Naive thymus-derived CD4-positive, alpha-beta T cell (primary cell): ENCODE results near the gene P2RX7. TPM values are rescaled to one million over a fixed set of nuclear protein-coding genes. Genes with fewer than 3 reads are reported as not detected.

Source experiments
- ATAC-seq: fragments of 150-1000 bp; cut with Tn5 transposase; 2 replicates; pipeline ENCODE4 v1.10.0; 2021; ENCODE audit warnings: mild to moderate bottlenecking, moderate library complexity
- CTCF ChIA-PET: fragments of 350-600 bp; sonication (Branson Sonifier 250); formaldehyde crosslinking; loops from one replicate; lab custom pipeline; 2021; ENCODE audit warnings: antibody characterized with exemption; lab: Charles Lee
- POLR2A ChIA-PET: fragments of 350-600 bp; sonication (Branson Sonifier 250); formaldehyde crosslinking; loops from one replicate; lab custom pipeline; 2021; ENCODE audit warnings: antibody characterized with exemption, inconsistent platforms; lab: Charles Lee
- DNase-seq, 9 donors: peaks; one replicate each; pipeline versions ENCODE4 v3.0.0 to v3.0.0-alpha.2; 2020 to 2022; ENCODE audit warnings: mixed read lengths in 1 of 9
- H3K27ac ChIP-seq: one replicate; pipeline ENCODE4 v1.7.0; 2013; ENCODE audit warnings: mild to moderate bottlenecking, low read depth, low read length, moderate library complexity
- H3K27me3 ChIP-seq, 2 donors: one replicate each; pipeline ENCODE4 v1.7.0; 2013; ENCODE audit warnings: low read length in 2 of 2, mild to moderate bottlenecking in 2 of 2, moderate library complexity in 2 of 2; ENCODE audit not compliant: control insufficient read depth in 2 of 2, insufficient read depth in 2 of 2
- H3K36me3 ChIP-seq, 3 experiments: 1 replicate in 2 of 3; 2 replicates in 1 of 3; pipeline ENCODE4 v1.7.0; 2013; ENCODE audit warnings: low read length in 3 of 3, mild to moderate bottlenecking in 3 of 3, moderate library complexity in 1 of 3; ENCODE audit not compliant: insufficient read depth in 3 of 3, control insufficient read depth in 2 of 3
- H3K4me1 ChIP-seq, 2 donors: one replicate each; pipeline ENCODE4 v1.7.0; 2013; ENCODE audit warnings: low read length in 2 of 2, mild to moderate bottlenecking in 2 of 2, moderate library complexity in 1 of 2; ENCODE audit not compliant: control insufficient read depth in 2 of 2, insufficient read depth in 2 of 2
- H3K4me3 ChIP-seq: 2 replicates; pipeline ENCODE4 v1.7.0; 2013; ENCODE audit warnings: mild to moderate bottlenecking, low read length
- H3K9me3 ChIP-seq, 3 experiments: 1 replicate in 2 of 3; 2 replicates in 1 of 3; pipeline ENCODE4 v1.7.0; 2013; ENCODE audit warnings: low read length in 3 of 3; ENCODE audit not compliant: control insufficient read depth in 2 of 3
- H3K27ac Mint-ChIP-seq, 9 donors: one replicate each; pipeline ENCODE4 v1.8.0; 2020 to 2022; ENCODE audit warnings: mixed read lengths in 9 of 9, mild to moderate bottlenecking in 8 of 9, moderate library complexity in 5 of 9, inconsistent platforms in 2 of 9
- H3K27me3 Mint-ChIP-seq, 5 donors: one replicate each; pipeline ENCODE4 v1.8.0; 2021 to 2022; ENCODE audit warnings: mixed read lengths in 5 of 5, mild to moderate bottlenecking in 1 of 5
- H3K36me3 Mint-ChIP-seq, 5 donors: one replicate each; pipeline ENCODE4 v1.8.0; 2020 to 2022; ENCODE audit warnings: mixed read lengths in 5 of 5, mild to moderate bottlenecking in 3 of 5, inconsistent platforms in 1 of 5
- H3K4me1 Mint-ChIP-seq, 7 donors: one replicate each; pipeline ENCODE4 v1.8.0; 2020 to 2022; ENCODE audit warnings: mixed read lengths in 7 of 7, mild to moderate bottlenecking in 3 of 7, inconsistent platforms in 1 of 7
- H3K4me3 Mint-ChIP-seq, 10 donors: one replicate each; pipeline ENCODE4 v1.8.0; 2020 to 2022; ENCODE audit warnings: mild to moderate bottlenecking in 10 of 10, mixed read lengths in 10 of 10, moderate library complexity in 6 of 10, inconsistent platforms in 2 of 10
- H3K9me3 Mint-ChIP-seq, 11 donors: one replicate each; pipeline ENCODE4 v1.8.0; 2020 to 2022; ENCODE audit warnings: mixed read lengths in 11 of 11, mild to moderate bottlenecking in 4 of 11, inconsistent platforms in 1 of 11, moderate library complexity in 1 of 11
- intact Hi-C, 2 donors: fragments of 100-400 bp; cut with micrococcal nuclease; formaldehyde crosslinking; loops; one replicate each; pipeline ENCODE4 v1.15.1; 2023
- polyA plus RNA-seq, 2 donors: library from polyadenylated mRNA; unstranded; fragments of 300-500 nt; fragmentation: Illumina TruSeq; gene quantifications; one replicate each; pipeline ENCODE4 v1.2.3, GENCODE V29; 2021
- total RNA-seq, 6 experiments: library from RNA in 5 of 6; stranded (reverse) in 5 of 6; gene quantifications; 1 replicate in 5 of 6; 2 replicates in 1 of 6; pipeline ENCODE4 v1.2.3 and lab custom pipeline; 2021 to 2026

The P2RX7 gene
- 10 to 100 TPM in 1 of 5 experiments, 1 to 10 TPM in 4; 4.1 to 14.7 (median 6.3) TPM for total RNA-seq
- polyA plus RNA-seq, result 1 to 10 TPM; 2.0 to 5.1 TPM
- total RNA-seq (lab: John Stamatoyannopoulos, UW), result 7.1 reads per million, percentile 30 among the genes with 10 or more reads in this experiment

- Mint-ChIP-seq H3K4me3 (peak within 1 kb of the TSS; percentile 89 to 94 (median 90)), H3K36me3 (peaks cover 0 to 23% (median 0%) of the 10 kb centered on the region in 5 donors), H3K4me1 (peaks cover 47 to 73% (median 67%) of the 10 kb centered on the region in 7 donors), H3K27me3 (no peaks in the 10 kb centered on the region), H3K9me3 (peaks cover 0 to 5% (median 0%) of the 10 kb centered on the region in 11 donors), H3K27ac (peak within 1 kb of the TSS; percentile 19 to 93 (median 89))
- ChIA-PET CTCF (interaction anchor here (0.6 to 1.0 kb wide), 3 partner anchors 24 to 98 kb away, joined by 3 read pairs; no protein-coding TSS in a partner anchor), POLR2A (interaction anchor here (0.6 to 1.0 kb wide), 4 partner anchors 32 to 157 kb away, joined by 3 to 4 read pairs (median 4); no protein-coding TSS in a partner anchor)
- Histone ChIP-seq H3K4me3 (peak within 1 kb of the TSS; percentile 82), H3K27ac (peak within 1 kb of the TSS; percentile 50), H3K36me3 (no peaks in the 10 kb centered on the region), H3K27me3 (no peaks in the 10 kb centered on the region), H3K4me1 (peaks cover 32 to 42% of the 10 kb centered on the region in 2 donors), H3K9me3 (no peaks in the 10 kb centered on the region)
- DNase-seq (peak; percentile 25 to 46 (median 41)), ATAC-seq (peak; percentile 26)
- intact Hi-C loops, result loop anchor here in 1 of 2 donors (1.0 kb wide), 1 partner anchor 90 kb away; no protein-coding TSS in a partner anchor
Observed at GRCh38 chr12:121132601-121133481, at the start of gene P2RX7. Gene P2RX7, plus strand, starts transcription at chr12:121132876. Its CDS starts 95 bp downstream, at chr12:121132971.

GRCh38 chr12:121084229-121084628 is 48.4 kb upstream of the P2RX7 start:
- DNase-seq (no peak), ATAC-seq (no peak)
- no peaks in the 10 kb centered on the region for H3K36me3 Mint-ChIP-seq
- no peaks in the 10 kb centered on the region for H3K9me3 Mint-ChIP-seq
- no peak overlapping the region for H3K27ac ChIP-seq
- H3K4me3 ChIP-seq, result no peak overlapping the region
- intact Hi-C loops, result no loop called here
- peaks cover 0 to 8% of the 10 kb centered on the region in 2 donors for H3K4me1 ChIP-seq
- POLR2A ChIA-PET, result no interaction called here
- peaks cover 12 to 26% (median 24%) of the 10 kb centered on the region in 7 donors for H3K4me1 Mint-ChIP-seq
- CTCF ChIA-PET, result no interaction called here
- no peaks in the 10 kb centered on the region for H3K36me3 ChIP-seq
- no peaks in the 10 kb centered on the region for H3K27me3 ChIP-seq
- H3K9me3 ChIP-seq, result no peaks in the 10 kb centered on the region
- H3K4me3 Mint-ChIP-seq, result no peak overlapping the region
- no peak overlapping the region for H3K27ac Mint-ChIP-seq
- peaks cover 0 to 21% (median 0%) of the 10 kb centered on the region in 5 donors for H3K27me3 Mint-ChIP-seq

GRCh38 chr12:121085069-121085468 is 47.6 kb upstream of the P2RX7 start:
- ChIA-PET POLR2A (no interaction called here), CTCF (interaction anchor here (0.6 to 1.4 kb wide), 3 partner anchors 18 to 214 kb away, joined by 3 to 4 read pairs (median 3); no protein-coding TSS in a partner anchor)
- Histone ChIP-seq H3K27ac (no peak overlapping the region), H3K36me3 (no peaks in the 10 kb centered on the region), H3K4me3 (no peak overlapping the region), H3K27me3 (no peaks in the 10 kb centered on the region), H3K4me1 (peaks cover 0 to 8% of the 10 kb centered on the region in 2 donors), H3K9me3 (no peaks in the 10 kb centered on the region)
- no peak overlapping the region for H3K4me3 Mint-ChIP-seq
- peaks cover 0 to 20% (median 0%) of the 10 kb centered on the region in 5 donors for H3K27me3 Mint-ChIP-seq
- peaks cover 12 to 34% (median 25%) of the 10 kb centered on the region in 7 donors for H3K4me1 Mint-ChIP-seq
- H3K9me3 Mint-ChIP-seq, result no peaks in the 10 kb centered on the region
- ATAC-seq (no peak), DNase-seq (no peak)
- no peaks in the 10 kb centered on the region for H3K36me3 Mint-ChIP-seq
- intact Hi-C loops, result no loop called here
- peak overlapping the region in 1 of 9 donors; percentile 31 for H3K27ac Mint-ChIP-seq

- ChIA-PET CTCF (interaction anchor here (0.6 to 1.4 kb wide), 3 partner anchors 17 to 215 kb away, joined by 3 to 4 read pairs (median 3); no protein-coding TSS in a partner anchor), POLR2A (no interaction called here)
- Histone ChIP-seq H3K27ac (no peak overlapping the region), H3K4me3 (no peak overlapping the region), H3K4me1 (peaks cover 0 to 8% of the 10 kb centered on the region in 2 donors), H3K9me3 (no peaks in the 10 kb centered on the region), H3K36me3 (no peaks in the 10 kb centered on the region), H3K27me3 (no peaks in the 10 kb centered on the region)
- Mint-ChIP-seq H3K4me1 (peaks cover 12 to 36% (median 28%) of the 10 kb centered on the region in 7 donors), H3K9me3 (no peaks in the 10 kb centered on the region), H3K27ac (peak overlapping the region in 1 of 9 donors; percentile 6), H3K27me3 (peaks cover 0 to 14% (median 0%) of the 10 kb centered on the region in 5 donors), H3K36me3 (no peaks in the 10 kb centered on the region), H3K4me3 (no peak overlapping the region)
- no peak for DNase-seq
- ATAC-seq, result no peak
- intact Hi-C loops, result no loop called here
Observed at GRCh38 chr12:121085506-121086353, 46.9 kb upstream of the P2RX7 start.

- Mint-ChIP-seq H3K4me1 (peaks cover 17 to 47% (median 33%) of the 10 kb centered on the region in 7 donors), H3K9me3 (no peaks in the 10 kb centered on the region), H3K27me3 (peaks cover 0 to 8% (median 0%) of the 10 kb centered on the region in 5 donors), H3K36me3 (no peaks in the 10 kb centered on the region), H3K4me3 (no peak overlapping the region), H3K27ac (no peak overlapping the region)
- H3K4me1 ChIP-seq, result peaks cover 2 to 12% of the 10 kb centered on the region in 2 donors
- no peak for DNase-seq
- ATAC-seq, result no peak
- ChIA-PET POLR2A (no interaction called here), CTCF (no interaction called here)
- no peaks in the 10 kb centered on the region for H3K9me3 ChIP-seq
- H3K27me3 ChIP-seq, result no peaks in the 10 kb centered on the region
- no peak overlapping the region for H3K27ac ChIP-seq
- H3K36me3 ChIP-seq, result no peaks in the 10 kb centered on the region
- H3K4me3 ChIP-seq, result no peak overlapping the region
- intact Hi-C loops, result no loop called here
Observed at GRCh38 chr12:121086781-121087295, 45.8 kb upstream of the P2RX7 start.
